WTC11 (cell line): ENCODE results near the gene FOXN3. TPM values are rescaled to one million over a fixed set of nuclear protein-coding genes. Genes with fewer than 3 reads are reported as not detected.

Source experiments
- ATAC-seq: fragments of 200-7000 bp; cut with Tn5 transposase; 2 replicates; pipeline ENCODE4 v1.10.0; 2021; ENCODE audit warnings: mild to moderate bottlenecking, moderate library complexity
- CTCF ChIA-PET: fragments of 300-600 bp; sonication (Branson Sonifier 250); formaldehyde crosslinking; loops from one replicate; lab custom pipeline; 2021; ENCODE audit warnings: antibody characterized with exemption; lab: Charles Lee
- POLR2A ChIA-PET: fragments of 350-600 bp; sonication (Branson Sonifier 250); formaldehyde crosslinking; loops from one replicate; lab custom pipeline; 2021; ENCODE audit warnings: antibody characterized with exemption; lab: Charles Lee
- DNase-seq: peaks from one replicate; pipeline ENCODE4 v3.0.0; 2021; ENCODE audit warnings: low spot score
- H3K27ac Mint-ChIP-seq: 2 replicates; pipeline ENCODE4 v1.8.0; 2021; ENCODE audit warnings: mixed read lengths
- H3K27me3 Mint-ChIP-seq: 2 replicates; pipeline ENCODE4 v1.8.0; 2021; ENCODE audit warnings: low read depth, mild to moderate bottlenecking, moderate library complexity, mixed read lengths
- H3K36me3 Mint-ChIP-seq: 2 replicates; pipeline ENCODE4 v1.8.0; 2021; ENCODE audit warnings: mixed read lengths
- H3K4me1 Mint-ChIP-seq: 2 replicates; pipeline ENCODE4 v1.8.0; 2022; ENCODE audit warnings: mixed read lengths
- H3K4me3 Mint-ChIP-seq: 2 replicates; pipeline ENCODE4 v1.8.0; 2021; ENCODE audit warnings: mild to moderate bottlenecking, moderate library complexity, mixed read lengths
- H3K9me3 Mint-ChIP-seq: 2 replicates; pipeline ENCODE4 v1.8.0; 2021; ENCODE audit warnings: mixed read lengths
- CREB1 ChIP-seq: sonication (generic); formaldehyde crosslinking; IDR thresholded peaks from 2 replicates; pipeline ENCODE4 v1.8.0; 2023; ENCODE audit warnings: mild to moderate bottlenecking, missing genetic modification reagents
- CTCF ChIP-seq: fragments of 200-600 bp; IDR thresholded peaks from 2 replicates; pipeline ENCODE4 v1.8.0; 2022; ENCODE audit warnings: antibody characterized with exemption
- FOXJ3 ChIP-seq: sonication (generic); formaldehyde crosslinking; IDR thresholded peaks from 2 replicates; pipeline ENCODE4 v1.9.0; 2021; ENCODE audit warnings: missing genetic modification reagents, mild to moderate bottlenecking, borderline replicate concordance
- FOXP4 ChIP-seq: sonication (generic); formaldehyde crosslinking; IDR thresholded peaks from 2 replicates; pipeline ENCODE4 v1.8.0; 2022; ENCODE audit warnings: mild to moderate bottlenecking, missing genetic modification reagents
- GTF2I ChIP-seq: fragments of 250-450 bp; sonication (Bioruptor Pico); conservative IDR thresholded peaks from 2 replicates; pipeline ENCODE4 v1.4.0; 2021; ENCODE audit warnings: mild to moderate bottlenecking
- JAZF1 ChIP-seq: fragments of 250-450 bp; sonication (Bioruptor Pico); IDR thresholded peaks from 2 replicates; pipeline ENCODE4 v1.9.0; 2021; ENCODE audit warnings: moderate library complexity, mild to moderate bottlenecking, inconsistent platforms
- MYBL2 ChIP-seq: sonication (generic); formaldehyde crosslinking; IDR thresholded peaks from 2 replicates; pipeline ENCODE4 v1.8.1; 2023; ENCODE audit warnings: mild to moderate bottlenecking, moderate library complexity, missing genetic modification reagents
- NFATC4 ChIP-seq: fragments of 250-450 bp; sonication (Bioruptor Pico); IDR thresholded peaks from 2 replicates; pipeline ENCODE4 v1.9.0; 2021; ENCODE audit warnings: mild to moderate bottlenecking
- NR2C2 ChIP-seq: sonication (generic); formaldehyde crosslinking; IDR thresholded peaks from 2 replicates; pipeline ENCODE4 v1.8.0; 2022; ENCODE audit warnings: mild to moderate bottlenecking, missing genetic modification reagents
- PRRX2 ChIP-seq: fragments of 250-450 bp; sonication (Bioruptor Pico); IDR thresholded peaks from 2 replicates; pipeline ENCODE4 v1.8.0; 2021; ENCODE audit warnings: mild to moderate bottlenecking
- RORB ChIP-seq: fragments of 250-450 bp; sonication (Bioruptor Pico); IDR thresholded peaks from 2 replicates; pipeline ENCODE4 v1.9.0; 2021; ENCODE audit warnings: mild to moderate bottlenecking
- TEAD4 ChIP-seq: sonication (generic); formaldehyde crosslinking; IDR thresholded peaks from 2 replicates; pipeline ENCODE4 v1.8.0; 2022; ENCODE audit warnings: mild to moderate bottlenecking, missing genetic modification reagents
- ZMAT4 ChIP-seq: fragments of 250-450 bp; sonication (Bioruptor Pico); IDR thresholded peaks from 2 replicates; pipeline ENCODE4 v1.9.0; 2021; ENCODE audit warnings: mild to moderate bottlenecking
- ZNF425 ChIP-seq: fragments of 250-450 bp; sonication (Bioruptor Pico); conservative IDR thresholded peaks from 2 replicates; pipeline ENCODE4 v1.9.0; 2021; ENCODE audit warnings: mild to moderate bottlenecking
- total RNA-seq: library from RNA; stranded (reverse); gene quantifications from 3 replicates; pipeline ENCODE4 v1.2.3, GENCODE V29; 2021
- TF ChIP-seq, protein P1 (sequence below): sonication (generic); formaldehyde crosslinking; IDR thresholded peaks from 2 replicates; pipeline ENCODE4 v1.8.0; 2022; ENCODE audit warnings: mild to moderate bottlenecking, missing genetic modification reagents
- TF ChIP-seq, protein P2 (sequence below): sonication (generic); formaldehyde crosslinking; IDR thresholded peaks from 2 replicates; pipeline ENCODE4 v1.8.0; 2022; ENCODE audit warnings: mild to moderate bottlenecking, missing genetic modification reagents
- TF ChIP-seq, protein P3 (sequence below): fragments of 250-450 bp; sonication (Bioruptor Pico); IDR thresholded peaks from 2 replicates; pipeline ENCODE4 v1.9.0; 2021; ENCODE audit warnings: mild to moderate bottlenecking, borderline replicate concordance

The FOXN3 gene
- total RNA-seq, 1 experiment from 2014 or later, result 170 TPM

DNA sequence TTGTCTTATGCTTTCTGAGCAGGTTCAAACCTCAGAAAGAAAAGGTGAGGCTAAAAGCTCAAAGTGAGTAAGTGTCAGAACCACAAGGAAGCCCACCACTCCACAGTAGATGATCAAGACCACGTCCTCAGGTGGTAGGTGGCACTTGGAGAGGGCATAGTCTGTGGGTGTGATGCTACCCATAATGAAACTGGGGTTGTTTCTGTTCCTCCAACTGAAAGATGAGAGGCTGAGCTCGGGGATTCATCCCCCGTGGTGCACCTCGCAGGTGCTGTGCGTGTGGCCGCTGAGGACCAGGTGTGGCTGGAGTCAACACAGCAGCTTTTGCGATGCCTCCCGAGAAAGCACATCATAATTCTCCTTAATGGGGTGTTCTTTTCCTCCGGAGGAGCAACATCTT lies 306.9 kb downstream of the FOXN3 start:
- Mint-ChIP-seq H3K9me3 (peaks cover 16% of the 10 kb centered on the region), H3K27ac (no peak overlapping the region), H3K27me3 (peaks cover 59% of the 10 kb centered on the region), H3K36me3 (peaks cover 12% of the 10 kb centered on the region), H3K4me3 (no peak overlapping the region), H3K4me1 (peaks cover 6% of the 10 kb centered on the region)
- TF ChIP-seq ZMAT4 (CRISPR knock-in tag), result no peak
- no peak for TF ChIP-seq FOXJ3 (CRISPR knock-in tag)
- TF ChIP-seq ZNF425 (CRISPR knock-in tag), result no peak
- no peak for TF ChIP-seq TEAD4 (CRISPR knock-in tag)
- TF ChIP-seq, protein P1, sequence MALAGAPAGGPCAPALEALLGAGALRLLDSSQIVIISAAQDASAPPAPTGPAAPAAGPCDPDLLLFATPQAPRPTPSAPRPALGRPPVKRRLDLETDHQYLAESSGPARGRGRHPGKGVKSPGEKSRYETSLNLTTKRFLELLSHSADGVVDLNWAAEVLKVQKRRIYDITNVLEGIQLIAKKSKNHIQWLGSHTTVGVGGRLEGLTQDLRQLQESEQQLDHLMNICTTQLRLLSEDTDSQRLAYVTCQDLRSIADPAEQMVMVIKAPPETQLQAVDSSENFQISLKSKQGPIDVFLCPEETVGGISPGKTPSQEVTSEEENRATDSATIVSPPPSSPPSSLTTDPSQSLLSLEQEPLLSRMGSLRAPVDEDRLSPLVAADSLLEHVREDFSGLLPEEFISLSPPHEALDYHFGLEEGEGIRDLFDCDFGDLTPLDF (CRISPR knock-in tag), result no peak
- TF ChIP-seq NR2C2 (CRISPR knock-in tag), result no peak
- TF ChIP-seq RORB (CRISPR knock-in tag), result no peak
- no peak for TF ChIP-seq GTF2I
- no peak for TF ChIP-seq CTCF
- TF ChIP-seq PRRX2, result no peak
- no peak for TF ChIP-seq CREB1 (CRISPR knock-in tag)
- TF ChIP-seq, protein P2, sequence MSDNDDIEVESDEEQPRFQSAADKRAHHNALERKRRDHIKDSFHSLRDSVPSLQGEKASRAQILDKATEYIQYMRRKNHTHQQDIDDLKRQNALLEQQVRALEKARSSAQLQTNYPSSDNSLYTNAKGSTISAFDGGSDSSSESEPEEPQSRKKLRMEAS (CRISPR knock-in tag), result no peak
- TF ChIP-seq, protein P3, sequence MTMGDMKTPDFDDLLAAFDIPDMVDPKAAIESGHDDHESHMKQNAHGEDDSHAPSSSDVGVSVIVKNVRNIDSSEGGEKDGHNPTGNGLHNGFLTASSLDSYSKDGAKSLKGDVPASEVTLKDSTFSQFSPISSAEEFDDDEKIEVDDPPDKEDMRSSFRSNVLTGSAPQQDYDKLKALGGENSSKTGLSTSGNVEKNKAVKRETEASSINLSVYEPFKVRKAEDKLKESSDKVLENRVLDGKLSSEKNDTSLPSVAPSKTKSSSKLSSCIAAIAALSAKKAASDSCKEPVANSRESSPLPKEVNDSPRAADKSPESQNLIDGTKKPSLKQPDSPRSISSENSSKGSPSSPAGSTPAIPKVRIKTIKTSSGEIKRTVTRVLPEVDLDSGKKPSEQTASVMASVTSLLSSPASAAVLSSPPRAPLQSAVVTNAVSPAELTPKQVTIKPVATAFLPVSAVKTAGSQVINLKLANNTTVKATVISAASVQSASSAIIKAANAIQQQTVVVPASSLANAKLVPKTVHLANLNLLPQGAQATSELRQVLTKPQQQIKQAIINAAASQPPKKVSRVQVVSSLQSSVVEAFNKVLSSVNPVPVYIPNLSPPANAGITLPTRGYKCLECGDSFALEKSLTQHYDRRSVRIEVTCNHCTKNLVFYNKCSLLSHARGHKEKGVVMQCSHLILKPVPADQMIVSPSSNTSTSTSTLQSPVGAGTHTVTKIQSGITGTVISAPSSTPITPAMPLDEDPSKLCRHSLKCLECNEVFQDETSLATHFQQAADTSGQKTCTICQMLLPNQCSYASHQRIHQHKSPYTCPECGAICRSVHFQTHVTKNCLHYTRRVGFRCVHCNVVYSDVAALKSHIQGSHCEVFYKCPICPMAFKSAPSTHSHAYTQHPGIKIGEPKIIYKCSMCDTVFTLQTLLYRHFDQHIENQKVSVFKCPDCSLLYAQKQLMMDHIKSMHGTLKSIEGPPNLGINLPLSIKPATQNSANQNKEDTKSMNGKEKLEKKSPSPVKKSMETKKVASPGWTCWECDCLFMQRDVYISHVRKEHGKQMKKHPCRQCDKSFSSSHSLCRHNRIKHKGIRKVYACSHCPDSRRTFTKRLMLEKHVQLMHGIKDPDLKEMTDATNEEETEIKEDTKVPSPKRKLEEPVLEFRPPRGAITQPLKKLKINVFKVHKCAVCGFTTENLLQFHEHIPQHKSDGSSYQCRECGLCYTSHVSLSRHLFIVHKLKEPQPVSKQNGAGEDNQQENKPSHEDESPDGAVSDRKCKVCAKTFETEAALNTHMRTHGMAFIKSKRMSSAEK, result no peak
- TF ChIP-seq MYBL2 (CRISPR knock-in tag), result no peak
- no peak for TF ChIP-seq JAZF1
- no peak for TF ChIP-seq NFATC4 (CRISPR knock-in tag)
- TF ChIP-seq FOXP4 (CRISPR knock-in tag), result no peak
- CTCF ChIA-PET, result no interaction called here
- ATAC-seq (no peak), DNase-seq (no peak)
- POLR2A ChIA-PET, result no interaction called here
